ENCODE results near the gene PPP1R14B. TPM values are rescaled to one million over a fixed set of nuclear protein-coding genes. Genes with fewer than 3 reads are reported as not detected.

PPP1R14B gene
- total and polyA plus RNA-seq, 4 experiments from 2014 or later = 32.2 to 83.5 (median 45.2) TPM

DNA sequence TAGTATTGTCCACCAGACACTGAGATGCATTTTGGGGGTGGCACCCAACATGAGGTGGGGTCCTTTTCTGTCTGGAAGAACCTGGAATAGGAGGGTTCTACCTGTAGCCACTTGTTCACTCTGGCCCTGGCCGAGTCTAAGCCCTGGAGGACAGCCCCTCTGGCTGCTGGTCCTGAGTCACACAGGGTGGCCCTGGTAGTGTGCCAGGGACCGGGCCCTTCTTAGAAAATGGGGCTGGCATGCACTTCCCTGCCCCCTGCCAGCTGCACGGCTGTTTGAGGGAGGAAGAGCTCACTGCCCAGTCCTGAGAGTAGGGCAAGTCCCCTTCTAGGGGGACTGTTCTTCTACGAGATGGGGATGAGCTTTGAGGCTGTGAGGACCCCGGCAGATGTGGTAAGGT is 6.7 kb upstream of the PPP1R14B start:
- ChIA-PET POLR2A (ENCODE audit: partially characterized antibody) (interaction anchor here (1.0 to 1.8 kb wide), 3 partner anchors 8 to 17 kb away, joined by 3 to 6 read pairs (median 6); no protein-coding TSS in a partner anchor), CTCF (ENCODE audit: partially characterized antibody) (interaction anchor here (0.6 to 1.4 kb wide), 8 partner anchors 9 to 51 kb away, joined by 3 to 5 read pairs (median 3); partner anchors contain the start of gene FERMT3)
- H3K27ac ChIP-seq (ENCODE audit: low read depth, low read length) = no peak overlapping the region
- DNase-seq = no peak
- H3K4me3 ChIP-seq (ENCODE audit: low read length in 2 of 2) = no peak overlapping the region
- H3K9me3 ChIP-seq (ENCODE audit: control insufficient read depth in 1 of 2, low read length in 2 of 2) = no peaks in the 10 kb centered on the region
- peaks cover 3% of the 10 kb centered on the region for H3K36me3 ChIP-seq (ENCODE audit: insufficient read depth, low read length)
- H3K4me1 Mint-ChIP-seq = peaks cover 5 to 29% (median 9%) of the 10 kb centered on the region in 4 donors
- no peaks in the 10 kb centered on the region for H3K27me3 ChIP-seq (ENCODE audit: insufficient read depth, low read length)
- peak overlapping the region in 5 of 8 donors; percentile 2 to 55 (median 39) for H3K4me3 Mint-ChIP-seq
- H3K27me3 Mint-ChIP-seq = no peaks in the 10 kb centered on the region
- H3K27ac Mint-ChIP-seq = peak overlapping the region in 2 of 7 donors; percentile 55 to 59
- H3K36me3 Mint-ChIP-seq = peaks cover 0 to 9% of the 10 kb centered on the region in 2 donors
- H3K4me1 ChIP-seq (ENCODE audit: insufficient read depth, low read length) = peaks cover 31% of the 10 kb centered on the region
- H3K9me3 Mint-ChIP-seq = no peaks in the 10 kb centered on the region
- intact Hi-C loops (cut with micrococcal nuclease) = no loop called here

DNA sequence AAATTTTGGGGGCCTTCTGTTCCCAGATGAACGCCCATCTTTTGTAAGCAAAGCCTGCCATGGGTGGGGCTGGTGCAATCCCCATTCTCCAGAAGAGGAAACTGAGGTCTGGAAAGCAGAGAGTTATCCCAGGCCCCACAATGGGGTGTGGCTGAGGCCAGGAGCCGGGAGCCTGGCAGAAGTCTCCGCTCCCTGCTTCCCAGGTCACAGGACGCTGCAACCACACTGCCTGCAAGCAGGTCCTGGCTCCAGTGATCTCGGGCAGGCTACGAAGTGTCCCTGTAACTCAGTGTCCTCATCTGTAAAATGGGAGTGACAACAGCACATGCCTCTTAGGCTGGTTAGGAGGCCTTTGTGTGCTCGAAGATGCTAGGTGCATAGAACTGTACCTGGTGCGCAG is 6.3 kb upstream of the PPP1R14B start:
- Histone ChIP-seq H3K9me3 (ENCODE audit: control insufficient read depth in 1 of 2, low read length in 2 of 2) (no peaks in the 10 kb centered on the region), H3K27ac (ENCODE audit: low read depth, low read length) (no peak overlapping the region), H3K4me1 (ENCODE audit: insufficient read depth, low read length) (peaks cover 31% of the 10 kb centered on the region), H3K4me3 (ENCODE audit: low read length in 2 of 2) (no peak overlapping the region), H3K36me3 (ENCODE audit: insufficient read depth, low read length) (peaks cover 3% of the 10 kb centered on the region), H3K27me3 (ENCODE audit: insufficient read depth, low read length) (no peaks in the 10 kb centered on the region)
- H3K9me3 Mint-ChIP-seq = no peaks in the 10 kb centered on the region
- H3K27ac Mint-ChIP-seq = peak overlapping the region in 2 of 7 donors; percentile 7 to 55
- CTCF ChIA-PET (ENCODE audit: partially characterized antibody) = interaction anchor here (1.0 to 3.7 kb wide), 4 partner anchors 11 to 48 kb away, joined by 3 to 43 read pairs (median 10); no protein-coding TSS in a partner anchor
- H3K4me1 Mint-ChIP-seq = peaks cover 5 to 32% (median 10%) of the 10 kb centered on the region in 4 donors
- no peak for DNase-seq
- intact Hi-C loops (cut with micrococcal nuclease) = no loop called here
- peaks cover 0 to 8% of the 10 kb centered on the region in 2 donors for H3K36me3 Mint-ChIP-seq
- H3K27me3 Mint-ChIP-seq = no peaks in the 10 kb centered on the region
- peak overlapping the region; percentile 2 to 66 (median 42) for H3K4me3 Mint-ChIP-seq
- POLR2A ChIA-PET (ENCODE audit: partially characterized antibody) = interaction anchor here (1.8 to 38.9 kb wide), 4 partner anchors 10 to 44 kb away, joined by 6 to 937 read pairs (median 158); partner anchors contain the start of genes FERMT3 and FKBP2

DNA sequence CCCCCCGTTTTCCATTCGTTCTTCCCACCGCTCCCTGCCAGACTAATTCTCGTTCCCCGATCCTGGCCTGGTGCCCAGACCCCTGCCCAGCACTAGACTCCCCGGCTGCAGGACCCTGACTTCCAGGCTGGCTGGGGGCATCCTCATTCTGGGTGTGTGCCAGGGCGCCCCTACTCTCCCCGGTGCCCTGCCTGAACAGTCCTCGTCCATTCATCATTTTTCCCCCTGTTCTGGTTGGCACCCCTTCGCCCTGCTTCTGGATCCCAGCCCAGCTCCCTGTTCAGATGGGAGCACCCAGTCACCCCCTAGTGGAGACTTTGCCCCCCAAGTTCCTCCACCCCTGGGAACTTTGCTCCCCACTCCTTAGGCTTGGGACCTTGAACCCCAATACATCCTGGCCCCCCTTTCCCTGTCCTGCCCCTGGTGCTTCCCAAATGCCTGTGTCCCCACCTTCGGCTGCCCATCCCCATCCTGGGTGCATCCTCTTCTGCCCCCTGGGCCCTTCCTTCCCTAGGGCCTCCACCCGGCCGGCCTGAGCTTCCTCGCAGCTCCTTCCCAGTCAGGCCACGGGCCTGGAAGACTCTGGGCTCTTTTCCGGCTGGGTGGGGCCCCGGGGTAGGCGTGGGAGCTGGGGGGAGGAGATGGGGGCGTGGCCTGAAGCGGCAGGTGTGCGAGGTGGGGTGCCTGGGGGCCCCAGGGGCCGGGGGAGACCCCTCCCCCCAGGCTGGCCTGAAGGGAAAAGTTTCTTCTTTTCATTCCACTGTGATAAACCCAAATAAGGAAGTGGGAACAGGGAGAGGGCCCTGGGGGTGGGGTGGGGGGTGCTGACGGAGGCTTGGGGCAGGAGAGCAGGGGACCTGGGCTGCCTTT is 5.5 kb upstream of the PPP1R14B start:
- Histone ChIP-seq H3K4me3 (ENCODE audit: low read length in 2 of 2) (peak overlapping the region; percentile 17 to 56), H3K27ac (ENCODE audit: low read depth, low read length) (peak overlapping the region; percentile 36), H3K27me3 (ENCODE audit: insufficient read depth, low read length) (no peaks in the 10 kb centered on the region), H3K9me3 (ENCODE audit: control insufficient read depth in 1 of 2, low read length in 2 of 2) (no peaks in the 10 kb centered on the region), H3K36me3 (ENCODE audit: insufficient read depth, low read length) (peaks cover 3% of the 10 kb centered on the region), H3K4me1 (ENCODE audit: insufficient read depth, low read length) (peaks cover 36% of the 10 kb centered on the region)
- peaks cover 5 to 36% (median 13%) of the 10 kb centered on the region in 4 donors for H3K4me1 Mint-ChIP-seq
- no peaks in the 10 kb centered on the region for H3K9me3 Mint-ChIP-seq
- POLR2A ChIA-PET (ENCODE audit: partially characterized antibody) = interaction anchor here (1.2 to 38.9 kb wide), 9 partner anchors 10 to 66 kb away, joined by 3 to 937 read pairs (median 23); partner anchors contain the start of genes DNAJC4, FERMT3, FKBP2 and GPR137
- DNase-seq = peak in 1 of 5 donors; percentile 17
- intact Hi-C loops (cut with micrococcal nuclease) = no loop called here
- no peaks in the 10 kb centered on the region for H3K27me3 Mint-ChIP-seq
- peak overlapping the region; percentile 81 to 89 (median 86) for H3K4me3 Mint-ChIP-seq
- CTCF ChIA-PET (ENCODE audit: partially characterized antibody) = interaction anchor here (1.7 to 10.5 kb wide), 6 partner anchors 9 to 65 kb away, joined by 4 to 121 read pairs (median 30); partner anchors contain the start of genes CATSPERZ, ESRRA, FERMT3 and PRDX5
- H3K27ac Mint-ChIP-seq = peak overlapping the region; percentile 53 to 88 (median 82)
- peaks cover 0 to 4% of the 10 kb centered on the region in 2 donors for H3K36me3 Mint-ChIP-seq

DNA sequence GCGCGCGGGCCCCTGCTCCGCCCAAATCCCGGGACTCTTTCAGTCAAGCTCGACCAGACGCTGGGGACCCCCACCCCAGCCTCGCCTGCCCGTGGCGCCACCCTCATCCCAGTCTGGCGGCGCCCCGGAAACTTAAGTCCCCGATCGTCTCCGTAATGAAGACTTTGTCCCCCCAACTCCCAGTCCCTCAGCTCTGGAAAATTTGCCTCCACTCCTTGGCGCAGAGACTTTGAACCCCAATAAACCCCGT is 4.9 kb upstream of the PPP1R14B start:
- Mint-ChIP-seq H3K9me3 (no peaks in the 10 kb centered on the region), H3K36me3 (peaks cover 0 to 3% of the 10 kb centered on the region in 2 donors), H3K27ac (peak overlapping the region in 6 of 7 donors; percentile 53 to 88 (median 83)), H3K4me1 (peaks cover 5 to 40% (median 15%) of the 10 kb centered on the region in 4 donors), H3K4me3 (peak overlapping the region; percentile 81 to 89 (median 86)), H3K27me3 (no peaks in the 10 kb centered on the region)
- Histone ChIP-seq H3K9me3 (ENCODE audit: control insufficient read depth in 1 of 2, low read length in 2 of 2) (no peaks in the 10 kb centered on the region), H3K27ac (ENCODE audit: low read depth, low read length) (peak overlapping the region; percentile 36), H3K4me1 (ENCODE audit: insufficient read depth, low read length) (peaks cover 40% of the 10 kb centered on the region), H3K36me3 (ENCODE audit: insufficient read depth, low read length) (peaks cover 3% of the 10 kb centered on the region), H3K4me3 (ENCODE audit: low read length in 2 of 2) (peak overlapping the region; percentile 17 to 56), H3K27me3 (ENCODE audit: insufficient read depth, low read length) (no peaks in the 10 kb centered on the region)
- ChIA-PET CTCF (ENCODE audit: partially characterized antibody) (interaction anchor here (1.7 to 10.5 kb wide), 6 partner anchors 10 to 66 kb away, joined by 4 to 121 read pairs (median 30); partner anchors contain the start of genes CATSPERZ, ESRRA, FERMT3 and PRDX5), POLR2A (ENCODE audit: partially characterized antibody) (interaction anchor here (1.2 to 38.9 kb wide), 9 partner anchors 9 to 66 kb away, joined by 3 to 937 read pairs (median 23); partner anchors contain the start of genes DNAJC4, FERMT3, FKBP2 and GPR137)
- intact Hi-C loops (cut with micrococcal nuclease) = loop anchor here (1.0 kb wide), 4 partner anchors 18 to 50 kb away; partner anchors contain the start of gene DNAJC4
- DNase-seq = no peak

DNA sequence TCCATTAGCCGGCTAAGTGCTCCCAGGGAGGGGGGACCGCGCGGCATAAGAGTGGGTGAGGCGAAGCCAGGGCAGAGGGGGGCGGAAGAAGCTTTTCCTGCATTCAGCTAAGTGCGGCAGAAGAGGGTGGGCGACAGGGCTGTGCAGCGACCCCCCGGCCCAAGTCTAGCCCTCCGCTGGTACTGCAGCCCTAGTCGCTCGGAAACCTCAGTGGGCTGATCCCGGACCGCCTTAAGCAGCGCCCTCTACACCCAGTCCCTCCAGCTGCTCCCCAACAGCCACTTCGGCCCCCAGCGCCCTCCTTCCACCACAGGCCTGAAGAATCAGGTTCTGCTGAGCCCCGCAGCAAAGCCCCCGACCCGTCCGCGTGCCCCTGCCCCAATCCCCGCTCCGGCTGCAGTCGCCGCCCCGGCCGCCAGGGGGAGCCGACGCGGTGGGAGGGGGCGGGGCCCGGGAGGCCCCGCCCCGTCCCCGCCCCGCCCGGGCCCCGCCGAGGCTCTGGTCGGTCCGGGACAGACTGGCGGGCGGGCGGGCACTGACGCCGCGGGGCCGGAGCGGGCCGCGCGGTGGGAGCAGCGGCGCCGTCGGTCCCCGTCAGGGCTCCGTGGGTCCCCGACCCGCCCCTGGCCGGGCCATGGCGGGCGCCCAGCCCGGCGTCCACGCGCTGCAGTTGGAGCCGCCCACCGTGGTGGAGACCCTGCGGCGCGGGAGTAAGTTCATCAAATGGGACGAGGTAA is 4.4 kb upstream of the PPP1R14B start, which contains the start of gene PLCB3:
PLCB3 (plus strand) TSS at position 515 of the 737 bp plus-strand sequence; CDS start at position 635, 120 bp downstream.
- CTCF ChIA-PET (ENCODE audit: partially characterized antibody) = interaction anchor here (0.6 to 10.5 kb wide), 20 partner anchors 8 to 1686 kb away, joined by 3 to 121 read pairs (median 6); partner anchors contain the start of genes CATSPERZ, DNAJC4, ESRRA and FERMT3
- Mint-ChIP-seq H3K27ac (peak within 1 kb of the TSS; percentile 81 to 89 (median 85)), H3K4me1 (peaks cover 5 to 40% (median 16%) of the 10 kb centered on the region in 4 donors)

DNA sequence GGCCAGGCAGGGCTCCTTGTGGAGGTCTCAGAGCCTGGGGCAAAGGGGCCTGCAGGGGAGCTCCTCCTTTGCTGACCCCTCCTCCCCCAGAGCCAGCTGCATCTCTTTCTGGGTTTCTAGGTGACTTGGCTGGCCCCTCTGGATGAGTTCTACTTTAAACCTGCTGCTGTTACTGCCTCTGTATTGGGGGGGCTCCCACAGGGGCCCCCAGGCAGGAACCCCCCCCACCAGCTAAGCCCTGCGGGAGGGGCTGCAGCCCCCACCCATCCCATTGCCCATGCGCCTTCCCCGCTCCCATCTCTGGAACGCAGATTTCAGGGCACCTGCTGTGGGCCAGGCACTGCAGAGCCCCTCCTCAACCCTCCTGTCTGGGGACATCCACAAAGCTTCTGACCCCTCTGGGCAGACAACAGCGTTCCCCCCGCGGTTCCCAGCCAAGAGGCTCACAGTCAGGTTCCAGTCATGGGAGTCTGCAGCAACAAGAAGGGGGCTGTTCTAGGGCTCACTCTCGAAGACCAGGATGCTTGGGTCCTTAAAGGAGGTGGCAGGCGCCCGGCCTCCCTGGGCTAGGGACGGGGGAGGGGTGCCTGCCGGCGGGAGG is 3.8 kb upstream of the PPP1R14B start:
- Histone ChIP-seq H3K27me3 (ENCODE audit: insufficient read depth, low read length) (no peaks in the 10 kb centered on the region), H3K4me3 (ENCODE audit: low read length in 2 of 2) (peak overlapping the region in 1 of 2 donors; percentile 38), H3K9me3 (ENCODE audit: control insufficient read depth in 1 of 2, low read length in 2 of 2) (no peaks in the 10 kb centered on the region), H3K27ac (ENCODE audit: low read depth, low read length) (no peak overlapping the region), H3K4me1 (ENCODE audit: insufficient read depth, low read length) (peaks cover 46% of the 10 kb centered on the region), H3K36me3 (ENCODE audit: insufficient read depth, low read length) (no peaks in the 10 kb centered on the region)
- no peaks in the 10 kb centered on the region for H3K9me3 Mint-ChIP-seq
- CTCF ChIA-PET (ENCODE audit: partially characterized antibody) = interaction anchor here (0.6 to 10.5 kb wide), 22 partner anchors 8 to 1686 kb away, joined by 3 to 121 read pairs (median 6); partner anchors contain the start of genes CATSPERZ, DNAJC4, ESRRA and FERMT3
- DNase-seq = no peak
- POLR2A ChIA-PET (ENCODE audit: partially characterized antibody) = interaction anchor here (1.1 to 38.9 kb wide), 12 partner anchors 8 to 67 kb away, joined by 3 to 937 read pairs (median 12); partner anchors contain the start of genes BAD, DNAJC4, FERMT3 and FKBP2
- H3K4me3 Mint-ChIP-seq = peak overlapping the region in 7 of 8 donors; percentile 44 to 89 (median 87)
- peaks cover 5 to 46% (median 20%) of the 10 kb centered on the region in 4 donors for H3K4me1 Mint-ChIP-seq
- H3K27ac Mint-ChIP-seq = peak overlapping the region in 1 of 7 donors; percentile 68
- H3K36me3 Mint-ChIP-seq = peaks cover 0 to 2% of the 10 kb centered on the region in 2 donors
- H3K27me3 Mint-ChIP-seq = no peaks in the 10 kb centered on the region
- intact Hi-C loops (cut with micrococcal nuclease) = loop anchor here (1.0 kb wide), 4 partner anchors 19 to 51 kb away; partner anchors contain the start of gene DNAJC4

More for the DNA sequence above, 4.4 kb upstream of the PPP1R14B start, which contains the start of gene PLCB3:
- DNase-seq = peak; percentile 53 to 55 (median 53)
- Histone ChIP-seq H3K4me3 (ENCODE audit: low read length in 2 of 2) (peak within 1 kb of the TSS; percentile 17 to 56), H3K27me3 (ENCODE audit: insufficient read depth, low read length) (no peaks in the 10 kb centered on the region), H3K36me3 (ENCODE audit: insufficient read depth, low read length) (no peaks in the 10 kb centered on the region), H3K9me3 (ENCODE audit: control insufficient read depth in 1 of 2, low read length in 2 of 2) (no peaks in the 10 kb centered on the region), H3K4me1 (ENCODE audit: insufficient read depth, low read length) (peaks cover 40% of the 10 kb centered on the region), H3K27ac (ENCODE audit: low read depth, low read length) (peak within 1 kb of the TSS; percentile 36)
- Mint-ChIP-seq H3K9me3 (no peaks in the 10 kb centered on the region), H3K4me3 (peak within 1 kb of the TSS; percentile 84 to 89 (median 88)), H3K27me3 (no peaks in the 10 kb centered on the region), H3K36me3 (peaks cover 0 to 2% of the 10 kb centered on the region in 2 donors)
- POLR2A ChIA-PET (ENCODE audit: partially characterized antibody) = interaction anchor here (1.1 to 38.9 kb wide), 12 partner anchors 9 to 67 kb away, joined by 3 to 937 read pairs (median 12); partner anchors contain the start of genes BAD, DNAJC4, FERMT3 and FKBP2
- intact Hi-C loops (cut with micrococcal nuclease) = loop anchor here (1.0 kb wide), 4 partner anchors 18 to 50 kb away; partner anchors contain the start of gene DNAJC4

Measured in CD4-positive, alpha-beta memory T cell (primary cell).